NCI-H1694 (cell line): ENCODE data around the gene FAM222A.

ENCODE experiments used
- DNase-seq: peaks from one replicate; lab custom pipeline; 2025; lab: John Stamatoyannopoulos, UW

Gene FAM222A

GRCh38 chr12:109713187-109714070 is at the start of gene FAM222A:
FAM222A (plus strand) TSS chr12:109713825; CDS start chr12:109744147, 30,322 bp downstream.
- DNase-seq, result peak; percentile 74

DNA sequence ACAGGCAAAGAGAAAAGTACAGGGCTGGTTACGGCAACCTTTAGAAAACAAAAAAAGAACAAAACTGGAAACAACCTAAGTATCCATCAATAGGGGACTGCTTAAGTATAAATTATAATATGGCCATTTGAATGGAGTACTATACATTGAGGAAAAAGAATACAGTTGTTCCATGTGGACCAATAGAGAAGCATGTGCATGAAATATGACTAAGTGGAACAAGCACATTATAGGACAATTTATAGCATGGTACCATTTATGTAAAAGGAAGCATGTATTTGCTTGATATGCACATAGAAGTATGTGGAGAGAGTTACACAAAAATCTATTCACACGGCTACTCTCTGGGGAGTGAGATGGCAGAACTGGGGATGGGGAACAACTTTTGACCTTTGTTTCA is 49.2 kb upstream of the FAM222A start:
- DNase-seq, result no peak

- no peak for DNase-seq
Measured at GRCh38 chr12:109666068-109666467, 47.6 kb upstream of the FAM222A start.

GRCh38 chr12:109670731-109671130 is 42.9 kb upstream of the FAM222A start:
- DNase-seq, result peak; percentile 76

- DNase-seq, result no peak
Measured at GRCh38 chr12:109671502-109671901, 42.1 kb upstream of the FAM222A start.

DNA sequence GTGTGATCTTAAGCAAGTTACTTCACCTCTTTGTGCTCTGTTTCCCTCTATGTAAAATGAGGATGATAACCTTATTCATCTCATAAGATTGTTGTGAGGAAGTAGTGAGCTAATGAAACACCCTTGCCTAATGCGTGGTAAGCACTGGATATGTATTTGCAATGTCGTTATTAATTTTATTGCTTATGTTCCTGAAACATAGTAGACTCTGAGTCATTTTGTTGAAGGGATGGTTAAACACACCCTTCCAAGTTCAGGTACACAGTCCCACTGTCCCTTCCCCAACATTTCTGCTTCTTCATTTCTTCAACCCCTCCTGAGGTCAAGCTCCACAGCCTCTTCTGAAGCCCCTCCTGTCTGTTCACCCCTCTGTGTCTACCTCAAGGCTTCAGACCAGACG is 40.2 kb upstream of the FAM222A start:
- DNase-seq, result no peak

GRCh38 chr12:109673884-109674283 is 39.7 kb upstream of the FAM222A start:
- DNase-seq, result no peak

GRCh38 chr12:109675411-109675810 is 38.2 kb upstream of the FAM222A start:
- DNase-seq, result no peak

DNA sequence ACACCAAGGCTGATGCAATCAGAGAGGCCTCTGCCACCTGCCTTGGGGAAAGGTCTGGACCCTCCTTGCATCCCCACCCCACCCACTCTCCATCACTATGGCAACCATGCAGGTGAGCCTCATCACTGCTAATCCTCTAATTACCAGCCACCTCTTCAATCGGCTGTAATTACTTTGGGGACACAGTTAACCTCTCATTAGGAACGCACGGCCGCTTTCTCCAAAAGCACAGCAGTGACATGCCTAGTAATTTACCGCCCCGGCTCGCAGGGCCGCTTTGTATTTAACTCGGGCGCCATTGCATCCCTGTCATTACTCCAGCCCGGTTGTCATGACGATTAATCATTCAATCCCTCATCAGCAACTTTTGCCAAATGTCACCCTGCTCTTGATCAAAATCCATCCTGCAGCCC is 36.3 kb upstream of the FAM222A start:
- no peak for DNase-seq

DNA sequence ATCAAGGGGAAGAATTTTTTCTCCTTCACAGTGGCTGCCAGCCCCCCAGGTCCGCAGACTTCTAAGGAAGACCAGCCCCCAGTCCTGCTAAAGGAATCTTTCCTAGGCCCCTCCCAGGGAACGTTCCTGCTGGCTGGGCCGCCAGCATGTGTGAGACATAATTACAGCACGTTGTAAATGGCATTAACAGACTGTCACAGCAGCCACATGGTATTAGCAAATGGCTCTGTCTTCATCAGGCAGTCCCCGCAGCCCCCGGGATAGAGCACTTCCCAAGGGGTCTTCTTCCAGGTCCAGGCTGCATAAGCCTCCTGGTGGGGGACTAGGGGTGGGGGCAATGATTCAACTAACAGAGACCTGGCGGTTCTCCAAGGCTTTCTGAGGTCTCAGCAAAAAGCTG is 34.9 kb upstream of the FAM222A start:
- DNase-seq, result peak; percentile 23

DNA sequence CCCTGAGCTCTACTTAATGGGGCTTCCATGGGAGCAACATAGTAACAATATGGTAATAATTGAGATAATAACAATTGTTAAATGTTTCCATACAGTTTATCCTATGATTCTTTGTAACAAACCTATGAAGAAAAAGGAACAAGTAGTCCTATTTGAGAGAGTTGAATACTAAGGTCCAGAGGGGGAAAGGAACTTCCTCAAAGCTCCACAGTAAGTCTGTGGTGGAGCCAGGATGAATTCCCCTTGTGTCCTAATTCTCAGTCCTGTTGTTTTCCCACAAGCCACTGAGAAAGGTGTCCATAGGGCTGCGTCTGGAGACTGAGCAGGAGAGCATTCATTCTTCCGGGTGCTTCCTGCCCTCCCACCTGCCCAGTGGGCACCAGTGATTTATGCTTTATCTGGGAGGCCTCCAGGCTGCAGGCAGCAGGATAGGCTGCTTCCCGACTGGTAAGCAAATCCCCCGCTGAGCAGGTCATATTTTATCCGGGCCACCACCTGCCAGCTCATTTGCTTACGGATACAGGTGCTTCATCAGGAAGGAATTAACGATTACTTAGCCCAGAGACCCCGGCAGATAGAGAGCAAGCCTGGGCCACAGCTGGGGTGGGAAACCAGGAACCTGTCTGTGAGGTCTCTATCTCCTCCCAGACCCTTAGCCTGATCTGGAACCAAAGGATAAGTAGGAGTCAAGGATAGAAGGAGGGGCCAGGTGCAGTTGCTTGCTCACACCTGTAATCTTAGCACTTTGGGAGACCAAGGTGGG is 33.9 kb upstream of the FAM222A start:
- no peak for DNase-seq

DNA sequence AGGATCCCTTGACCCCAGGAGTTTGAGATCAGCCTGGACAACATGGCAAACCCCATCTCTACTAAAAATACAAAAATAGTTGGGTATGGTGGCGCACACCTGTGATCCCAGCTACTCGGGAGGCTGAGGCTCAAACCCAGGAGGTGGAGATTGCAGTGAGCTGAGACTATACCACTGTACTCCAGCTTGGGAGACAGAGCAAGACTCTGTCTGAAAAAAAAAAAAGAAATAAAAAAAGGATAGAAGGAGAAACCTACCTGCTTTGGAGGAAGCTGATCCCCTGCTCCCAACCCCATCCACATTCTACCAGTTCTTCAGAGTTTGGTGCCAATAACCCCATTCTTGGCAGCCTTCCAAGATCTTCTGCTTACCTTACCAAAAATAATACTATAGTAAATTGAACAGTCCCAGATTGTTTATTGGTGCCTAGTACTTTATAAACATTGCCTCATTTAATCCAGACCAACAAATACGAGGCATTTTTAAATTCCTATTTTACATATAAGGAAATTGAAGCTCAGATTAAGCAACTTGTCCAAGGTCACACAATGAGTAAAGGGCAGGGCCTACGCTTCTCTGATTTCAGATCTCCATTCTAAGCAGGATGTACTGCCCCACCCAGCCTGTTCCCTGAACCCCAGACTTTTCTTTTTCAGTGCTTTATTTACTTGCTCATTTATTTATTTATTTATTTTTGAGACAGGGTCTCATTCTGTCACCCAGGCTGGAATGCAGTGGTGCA is 33.2 kb upstream of the FAM222A start:
- DNase-seq, result peak; percentile 27

DNA sequence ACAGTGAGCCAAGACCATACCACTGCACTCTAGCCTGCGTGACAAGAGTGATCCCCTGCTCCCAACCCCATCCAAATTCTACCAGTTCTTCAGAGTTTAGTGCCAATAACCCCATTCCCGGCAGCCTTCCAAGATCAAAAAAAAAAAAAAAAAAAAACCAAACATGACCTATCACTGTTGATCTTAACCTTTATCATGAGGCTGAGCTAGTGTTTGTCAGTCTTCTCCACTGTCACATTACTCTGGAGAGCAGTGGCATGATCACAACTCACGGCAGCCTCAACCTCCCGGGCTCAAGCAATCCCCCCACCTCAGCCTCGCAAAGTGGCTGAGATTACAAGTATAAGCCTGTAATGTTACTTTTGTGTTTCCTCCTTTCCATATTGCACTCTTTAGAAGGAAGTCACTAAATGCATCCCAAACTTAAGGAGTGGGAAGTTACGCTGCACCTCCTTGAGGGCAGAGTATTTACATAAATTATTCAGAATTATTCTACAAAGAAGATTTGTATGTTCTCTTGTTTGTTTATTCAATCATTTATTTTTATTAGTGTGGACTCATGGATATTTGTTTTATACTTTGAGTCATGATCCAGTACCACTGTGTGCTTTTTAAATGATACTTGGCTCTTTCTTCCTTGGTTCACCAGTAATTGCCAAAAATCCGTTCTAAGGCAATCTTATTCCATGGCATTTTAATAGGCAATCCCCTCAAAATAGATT is 31.5 kb upstream of the FAM222A start:
- no peak for DNase-seq

DNA sequence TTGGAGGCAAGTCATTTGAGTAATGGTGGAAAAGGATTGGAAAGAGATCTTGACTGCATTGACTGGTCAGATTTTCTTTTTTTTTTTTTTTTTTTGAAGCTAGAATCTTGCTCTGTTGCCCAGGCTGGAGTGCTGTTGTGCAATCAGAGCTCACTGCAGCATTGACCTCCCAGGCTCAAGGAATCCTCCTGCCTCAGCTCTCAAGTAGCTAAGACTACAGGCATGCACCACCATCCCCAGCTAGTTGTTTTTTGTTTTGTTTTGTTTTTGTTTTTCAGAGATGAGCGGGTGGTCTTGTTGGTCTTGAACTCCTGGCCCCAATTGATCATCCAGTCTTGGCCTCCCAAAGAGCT is 30.9 kb upstream of the FAM222A start:
- DNase-seq, result no peak

- no peak for DNase-seq
Measured at GRCh38 chr12:109683316-109683715, 30.3 kb upstream of the FAM222A start.

DNA sequence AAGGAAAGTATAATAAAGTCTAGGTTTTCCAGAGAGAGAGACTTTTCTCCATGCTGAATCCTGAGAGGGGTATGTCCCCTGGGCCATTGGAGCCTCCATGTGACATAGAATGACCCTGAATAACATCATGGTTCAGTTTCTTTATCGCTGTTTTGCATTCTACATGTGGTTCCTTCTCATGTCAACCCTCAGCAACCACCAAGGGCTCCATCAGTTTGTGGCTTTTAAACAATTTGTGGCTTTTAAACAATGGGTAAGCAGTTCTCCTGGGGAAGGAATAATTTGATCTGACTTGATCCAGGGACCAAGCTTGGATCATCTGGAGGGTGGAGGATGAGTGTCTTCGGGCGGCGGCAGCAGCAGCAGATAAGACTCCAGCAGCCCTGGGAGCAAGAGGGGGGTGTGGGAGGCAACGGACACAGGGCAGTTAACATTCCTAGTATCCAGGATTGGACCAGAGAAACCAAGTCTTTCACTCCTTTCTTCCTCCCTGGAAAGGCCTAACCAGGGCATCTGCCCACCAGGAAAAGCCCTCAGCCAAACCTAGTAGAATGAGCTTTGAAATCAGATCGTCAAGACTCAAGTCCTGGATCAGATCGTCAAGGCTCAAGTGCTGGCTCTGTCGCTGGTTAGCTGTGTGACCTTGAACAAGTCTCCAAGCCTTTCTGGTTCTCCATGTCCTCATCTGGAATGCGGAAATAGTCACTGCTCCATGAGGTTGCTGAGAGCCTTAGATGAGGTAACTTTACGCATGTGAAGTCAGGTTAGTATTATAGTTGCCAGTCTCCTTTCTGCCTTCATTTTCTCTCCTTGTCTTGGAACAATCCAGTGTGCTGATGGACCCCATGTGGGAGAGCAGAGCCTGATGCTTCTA is 27.8 kb upstream of the FAM222A start:
- DNase-seq, result no peak

DNA sequence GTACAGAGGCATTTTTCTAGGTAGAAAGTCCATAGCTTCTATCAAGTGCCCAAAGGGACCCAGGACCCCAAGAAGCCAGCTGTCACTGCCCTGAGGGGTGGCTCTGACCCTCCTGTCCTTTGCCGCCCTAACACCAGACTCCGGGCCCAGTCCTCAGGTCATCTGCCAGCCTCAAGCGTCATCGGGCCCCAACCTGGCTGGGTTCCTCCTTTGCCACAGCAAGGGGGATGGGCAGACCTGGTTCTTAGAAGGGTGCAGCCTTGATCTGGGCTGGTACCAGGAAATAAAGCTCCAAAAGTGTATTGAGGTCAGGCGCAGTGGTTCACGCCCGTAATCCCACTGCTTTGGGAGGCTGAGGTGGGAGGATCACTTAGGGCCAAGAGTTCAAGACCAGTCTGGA is 27.1 kb upstream of the FAM222A start:
- DNase-seq, result no peak

- DNase-seq, result no peak
Measured at GRCh38 chr12:109687250-109687649, 26.4 kb upstream of the FAM222A start.

DNA sequence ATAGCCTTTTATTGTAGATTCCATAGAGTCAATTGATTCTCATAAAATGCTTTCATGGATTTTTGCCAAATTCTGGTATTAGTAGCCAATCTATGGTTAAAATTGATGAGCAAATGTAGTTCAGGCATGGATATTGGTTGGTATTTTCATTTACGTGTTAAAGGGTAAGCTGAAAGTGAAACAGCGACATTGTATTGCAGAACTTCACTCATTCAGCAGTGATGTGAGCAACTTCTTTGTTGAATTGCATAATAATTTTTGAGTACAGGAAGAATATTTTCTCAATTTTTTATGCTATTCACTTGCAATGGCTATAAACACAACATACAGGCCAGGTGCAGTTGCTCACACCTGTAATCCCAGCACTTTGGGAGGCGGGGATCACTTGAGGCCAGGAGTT is 24.2 kb upstream of the FAM222A start:
- no peak for DNase-seq

GRCh38 chr12:109693160-109693559 is 20.5 kb upstream of the FAM222A start:
- DNase-seq, result no peak
